GM23338 (cell line): ENCODE data around the gene OR2S2. TPM values are rescaled to one million over a fixed set of nuclear protein-coding genes. Genes with fewer than 3 reads are reported as not detected.

Experiments used
- ATAC-seq: fragments of 200-7000 bp; cut with Tn5 transposase; 3 replicates; pipeline ENCODE4 v1.9.1; 2020
- DNase-seq: peaks from one replicate; pipeline ENCODE4 v3.0.0-alpha.2; 2015; ENCODE audit warnings: low spot score
- H2AFZ ChIP-seq: fragments of 200-600 bp; sonication (generic); 2 replicates; pipeline ENCODE4 v1.8.0; 2016; ENCODE audit warnings: antibody characterized with exemption, mild to moderate bottlenecking, moderate library complexity
- H3F3A ChIP-seq: fragments of 200-600 bp; sonication (generic); replicated peaks from 2 replicates; pipeline ENCODE4 v1.8.0; 2017; ENCODE audit warnings: antibody characterized with exemption, mixed run types, low read depth
- H3K27ac ChIP-seq: fragments of 200-600 bp; sonication (generic); 2 replicates; pipeline ENCODE4 v1.6.1; 2016; ENCODE audit warnings: low read depth
- H3K27me3 ChIP-seq: fragments of 200-600 bp; sonication (generic); 2 replicates; pipeline ENCODE4 v1.8.0; 2016; ENCODE audit warnings: mild to moderate bottlenecking, mixed run types, moderate library complexity; ENCODE audit not compliant: insufficient read depth
- H3K36me3 ChIP-seq: fragments of 200-600 bp; sonication (generic); 2 replicates; pipeline ENCODE4 v1.8.0; 2016; ENCODE audit warnings: mild to moderate bottlenecking; ENCODE audit not compliant: insufficient read depth
- H3K4me1 ChIP-seq: fragments of 200-600 bp; sonication (generic); 2 replicates; pipeline ENCODE4 v1.8.0; 2016; ENCODE audit warnings: mild to moderate bottlenecking, moderate library complexity; ENCODE audit not compliant: insufficient read depth
- H3K4me2 ChIP-seq: fragments of 200-600 bp; sonication (generic); 2 replicates; pipeline ENCODE4 v1.7.1; 2017; ENCODE audit warnings: mixed run types
- H3K4me3 ChIP-seq: fragments of 200-600 bp; sonication (generic); 2 replicates; pipeline ENCODE4 v1.6.1; 2016; ENCODE audit warnings: mixed run types
- H3K79me2 ChIP-seq: fragments of 200-600 bp; sonication (generic); replicated peaks from 2 replicates; pipeline ENCODE4 v1.8.0; 2017; ENCODE audit warnings: mild to moderate bottlenecking; ENCODE audit not compliant: insufficient read depth
- H3K9me2 ChIP-seq: fragments of 200-600 bp; sonication (generic); 2 replicates; pipeline ENCODE4 v1.8.0; 2017; ENCODE audit not compliant: insufficient read depth
- H4K20me1 ChIP-seq: fragments of 200-600 bp; sonication (generic); replicated peaks from 2 replicates; pipeline ENCODE4 v1.8.0; 2017; ENCODE audit warnings: mild to moderate bottlenecking; ENCODE audit not compliant: insufficient read depth
- H3K27ac Mint-ChIP-seq: 2 replicates; pipeline ENCODE4 v1.8.0; 2020; ENCODE audit warnings: inconsistent platforms, mild to moderate bottlenecking, moderate library complexity, mixed read lengths
- H3K27me3 Mint-ChIP-seq: 3 replicates; pipeline ENCODE4 v1.8.0; 2022; ENCODE audit warnings: low read depth, mild to moderate bottlenecking, moderate library complexity, mixed read lengths, inconsistent platforms; ENCODE audit not compliant: insufficient read depth, poor library complexity
- H3K36me3 Mint-ChIP-seq: 3 replicates; pipeline ENCODE4 v1.8.0; 2021; ENCODE audit warnings: low read depth, mild to moderate bottlenecking, inconsistent platforms, moderate library complexity, mixed read lengths
- H3K4me1 Mint-ChIP-seq: 3 replicates; pipeline ENCODE4 v1.8.0; 2020; ENCODE audit warnings: mild to moderate bottlenecking, inconsistent platforms, mixed read lengths
- H3K4me3 Mint-ChIP-seq: 3 replicates; pipeline ENCODE4 v1.8.0; 2021; ENCODE audit warnings: moderate library complexity, mild to moderate bottlenecking, inconsistent platforms, mixed read lengths
- H3K9me3 Mint-ChIP-seq: 3 replicates; pipeline ENCODE4 v1.8.0; 2020; ENCODE audit warnings: moderate library complexity, mild to moderate bottlenecking, inconsistent platforms, mixed read lengths
- EZH2 ChIP-seq: fragments of 200-600 bp; sonication (generic); IDR thresholded peaks from one replicate; pipeline ENCODE4 v1.8.0; 2017; ENCODE audit warnings: antibody characterized with exemption, mild to moderate bottlenecking, low read depth; ENCODE audit not compliant: unreplicated experiment
- NANOG ChIP-seq: IDR thresholded peaks from 2 replicates; pipeline ENCODE4 v1.6.1; 2016; ENCODE audit warnings: antibody characterized with exemption, borderline replicate concordance
- POLR2AphosphoS5 ChIP-seq: IDR thresholded peaks from 2 replicates; pipeline ENCODE4 v1.6.1; 2016; ENCODE audit warnings: antibody characterized with exemption, low read depth
- REST ChIP-seq: IDR thresholded peaks from one replicate; pipeline ENCODE4 v1.6.1; 2018; ENCODE audit warnings: antibody characterized with exemption; ENCODE audit not compliant: unreplicated experiment
- ZNF114 ChIP-seq: fragments of 250-450 bp; sonication (Bioruptor Pico); IDR thresholded peaks from 2 replicates; pipeline ENCODE4 v1.5.0; 2020; ENCODE audit warnings: mild to moderate bottlenecking, moderate library complexity
- polyA plus RNA-seq: library from polyadenylated mRNA; unstranded; fragments of >200 nt; fragmentation: Nextera tagmentation; extraction: Ambion mirVana; gene quantifications from 2 replicates; pipeline ENCODE4 v1.2.1, GENCODE V29; 2016
- total RNA-seq: library from RNA; depleted of rRNA; stranded (reverse); fragments of >200 nt; shearing (Covaris generic); gene quantifications from 2 replicates; pipeline ENCODE4 v1.2.3, GENCODE V29; 2014
- TF ChIP-seq, protein P1 (sequence below): IDR thresholded peaks from 2 replicates; pipeline ENCODE4 v1.6.1; 2016; ENCODE audit warnings: antibody characterized with exemption
- TF ChIP-seq, protein P2 (sequence below), 2 experiments: fragments of 200-600 bp in 1 of 2; sonication (generic) in 1 of 2; conservative IDR thresholded peaks; 2 replicates each; pipeline versions ENCODE4 v1.5.1 to v1.6.1; 2016 to 2017; ENCODE audit warnings: antibody characterized with exemption in 2 of 2, low read depth in 2 of 2, mild to moderate bottlenecking in 2 of 2, moderate library complexity in 1 of 2

The OR2S2 gene
- total and polyA plus RNA-seq, 2 experiments from 2014 or later = not detected

DNA sequence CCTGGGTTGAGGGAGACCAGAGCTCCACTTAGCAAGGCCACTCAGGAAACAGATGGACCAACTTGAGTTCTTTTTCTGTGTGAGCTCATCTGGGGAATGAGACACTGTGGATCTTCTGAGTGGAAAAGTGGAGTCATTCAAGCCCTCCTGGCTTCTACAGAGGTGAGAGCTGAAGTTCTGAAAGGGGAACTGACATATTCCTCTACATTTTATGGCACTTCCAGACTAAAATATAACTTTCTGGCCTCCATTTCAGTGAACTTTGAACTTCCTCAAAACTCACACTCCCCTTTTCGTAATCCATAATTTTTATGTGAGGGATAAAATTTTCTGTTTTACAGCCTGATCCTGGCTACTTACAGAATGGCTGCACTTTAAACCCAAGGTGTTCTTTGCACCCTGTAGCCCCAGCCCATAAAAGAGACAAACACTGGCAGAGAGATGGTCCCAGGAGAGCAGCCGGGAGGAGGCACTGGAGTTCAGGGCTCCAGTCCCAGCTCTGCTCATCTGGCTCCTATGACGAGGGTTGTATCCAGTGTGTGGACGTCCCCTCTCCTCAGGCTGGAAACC, 37.8 kb downstream of the OR2S2 start:
- Histone ChIP-seq H2AFZ (no peak overlapping the region), H3K4me1 (peaks cover 3% of the 10 kb centered on the region; the same call in 1 of the 2 replicates), H3K36me3 (no peaks in the 10 kb centered on the region), H3K4me3 (no peak overlapping the region), H3K27ac (no peak overlapping the region), H3K9me2 (no peaks in the 10 kb centered on the region), H3F3A (no peaks in the 10 kb centered on the region), H3K79me2 (no peaks in the 10 kb centered on the region), H3K27me3 (no peaks in the 10 kb centered on the region), H3K4me2 (no peak overlapping the region), H4K20me1 (no peaks in the 10 kb centered on the region)
- ATAC-seq (no peak), DNase-seq (no peak)
- Mint-ChIP-seq H3K4me1 (peaks cover 13% of the 10 kb centered on the region; the same call in 2 of the 3 replicates), H3K27me3 (no peaks in the 10 kb centered on the region), H3K4me3 (no peak overlapping the region), H3K36me3 (no peaks in the 10 kb centered on the region), H3K27ac (no peak overlapping the region), H3K9me3 (no peaks in the 10 kb centered on the region)
- TF ChIP-seq ZNF114 (CRISPR knock-in tag) (no peak), NANOG (no peak), POLR2AphosphoS5 (no peak), REST (no peak), EZH2 (no peak)
- TF ChIP-seq, protein P1, sequence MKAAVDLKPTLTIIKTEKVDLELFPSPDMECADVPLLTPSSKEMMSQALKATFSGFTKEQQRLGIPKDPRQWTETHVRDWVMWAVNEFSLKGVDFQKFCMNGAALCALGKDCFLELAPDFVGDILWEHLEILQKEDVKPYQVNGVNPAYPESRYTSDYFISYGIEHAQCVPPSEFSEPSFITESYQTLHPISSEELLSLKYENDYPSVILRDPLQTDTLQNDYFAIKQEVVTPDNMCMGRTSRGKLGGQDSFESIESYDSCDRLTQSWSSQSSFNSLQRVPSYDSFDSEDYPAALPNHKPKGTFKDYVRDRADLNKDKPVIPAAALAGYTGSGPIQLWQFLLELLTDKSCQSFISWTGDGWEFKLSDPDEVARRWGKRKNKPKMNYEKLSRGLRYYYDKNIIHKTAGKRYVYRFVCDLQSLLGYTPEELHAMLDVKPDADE = no peak
- TF ChIP-seq, protein P2, sequence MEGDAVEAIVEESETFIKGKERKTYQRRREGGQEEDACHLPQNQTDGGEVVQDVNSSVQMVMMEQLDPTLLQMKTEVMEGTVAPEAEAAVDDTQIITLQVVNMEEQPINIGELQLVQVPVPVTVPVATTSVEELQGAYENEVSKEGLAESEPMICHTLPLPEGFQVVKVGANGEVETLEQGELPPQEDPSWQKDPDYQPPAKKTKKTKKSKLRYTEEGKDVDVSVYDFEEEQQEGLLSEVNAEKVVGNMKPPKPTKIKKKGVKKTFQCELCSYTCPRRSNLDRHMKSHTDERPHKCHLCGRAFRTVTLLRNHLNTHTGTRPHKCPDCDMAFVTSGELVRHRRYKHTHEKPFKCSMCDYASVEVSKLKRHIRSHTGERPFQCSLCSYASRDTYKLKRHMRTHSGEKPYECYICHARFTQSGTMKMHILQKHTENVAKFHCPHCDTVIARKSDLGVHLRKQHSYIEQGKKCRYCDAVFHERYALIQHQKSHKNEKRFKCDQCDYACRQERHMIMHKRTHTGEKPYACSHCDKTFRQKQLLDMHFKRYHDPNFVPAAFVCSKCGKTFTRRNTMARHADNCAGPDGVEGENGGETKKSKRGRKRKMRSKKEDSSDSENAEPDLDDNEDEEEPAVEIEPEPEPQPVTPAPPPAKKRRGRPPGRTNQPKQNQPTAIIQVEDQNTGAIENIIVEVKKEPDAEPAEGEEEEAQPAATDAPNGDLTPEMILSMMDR (conservative IDR thresholded peaks at IDR 0.05; ENCODE audit: low read depth in 2 of 2) = 0 out of 4 replicates have a peak, but pooled peaks of 1 of the 2 experiments have one; percentile 1
